ENCODE data around the gene MCOLN2.

Gene MCOLN2

GRCh38 chr1:84982395-84982794, 14.5 kb downstream of the MCOLN2 start:
- Histone ChIP-seq H3K9ac (ENCODE audit: low read length) (no peak overlapping the region), H3K4me3 (ENCODE audit: low read length) (no peak overlapping the region), H3K27me3 (replicated peaks; ENCODE audit: control insufficient read depth, insufficient read depth, low read length) (no peaks in the 10 kb centered on the region), H3K4me1 (ENCODE audit: control insufficient read depth, insufficient read depth, low read length) (no peaks in the 10 kb centered on the region), H3K9me3 (ENCODE audit: control insufficient read depth, low read length) (peaks cover 9% of the 10 kb centered on the region), H3K36me3 (ENCODE audit: control insufficient read depth, insufficient read depth, low read length, severe bottlenecking) (no peaks in the 10 kb centered on the region)
- DNase-seq (ENCODE audit: low read depth) = no peak

DNA sequence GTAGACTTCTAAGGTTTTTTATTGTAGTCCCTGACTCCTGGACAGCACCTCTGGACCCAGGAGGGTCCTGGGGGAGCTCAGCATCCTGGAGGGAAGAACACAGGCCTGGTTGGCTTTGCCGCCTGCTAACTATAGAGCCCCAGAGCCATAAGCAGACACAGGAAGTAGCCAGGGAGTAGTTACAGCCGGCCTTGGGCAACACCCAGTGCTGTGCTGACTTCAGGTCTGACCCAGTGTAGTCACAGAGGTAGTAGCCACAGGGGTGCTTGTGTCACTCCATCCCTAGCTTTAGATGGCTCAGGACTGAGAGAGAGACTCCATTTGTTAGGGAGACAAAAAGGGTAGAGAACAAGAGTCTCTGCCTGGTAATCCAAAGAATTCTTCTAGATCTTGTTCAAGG, 21.9 kb downstream of the MCOLN2 start:
- DNase-seq (ENCODE audit: low read depth) = no peak
- Histone ChIP-seq H3K27me3 (replicated peaks; ENCODE audit: control insufficient read depth, insufficient read depth, low read length) (no peaks in the 10 kb centered on the region), H3K4me3 (ENCODE audit: low read length) (no peak overlapping the region), H3K9me3 (ENCODE audit: control insufficient read depth, low read length) (peaks cover 9% of the 10 kb centered on the region), H3K9ac (ENCODE audit: low read length) (no peak overlapping the region), H3K4me1 (ENCODE audit: control insufficient read depth, insufficient read depth, low read length) (peaks cover 4% of the 10 kb centered on the region), H3K36me3 (ENCODE audit: control insufficient read depth, insufficient read depth, low read length, severe bottlenecking) (no peaks in the 10 kb centered on the region)

- H3K4me1 ChIP-seq (ENCODE audit: control insufficient read depth, insufficient read depth, low read length) = peaks cover 4% of the 10 kb centered on the region
- H3K27me3 ChIP-seq (replicated peaks; ENCODE audit: control insufficient read depth, insufficient read depth, low read length) = no peaks in the 10 kb centered on the region
- no peak overlapping the region for H3K9ac ChIP-seq (ENCODE audit: low read length)
- no peak overlapping the region for H3K4me3 ChIP-seq (ENCODE audit: low read length)
- peak; percentile 58 for DNase-seq (ENCODE audit: low read depth)
- H3K36me3 ChIP-seq (ENCODE audit: control insufficient read depth, insufficient read depth, low read length, severe bottlenecking) = no peaks in the 10 kb centered on the region
- H3K9me3 ChIP-seq (ENCODE audit: control insufficient read depth, low read length) = no peaks in the 10 kb centered on the region
These were observed 23.2 kb downstream of the MCOLN2 start for GRCh38 chr1:84973498-84974334.

DNA sequence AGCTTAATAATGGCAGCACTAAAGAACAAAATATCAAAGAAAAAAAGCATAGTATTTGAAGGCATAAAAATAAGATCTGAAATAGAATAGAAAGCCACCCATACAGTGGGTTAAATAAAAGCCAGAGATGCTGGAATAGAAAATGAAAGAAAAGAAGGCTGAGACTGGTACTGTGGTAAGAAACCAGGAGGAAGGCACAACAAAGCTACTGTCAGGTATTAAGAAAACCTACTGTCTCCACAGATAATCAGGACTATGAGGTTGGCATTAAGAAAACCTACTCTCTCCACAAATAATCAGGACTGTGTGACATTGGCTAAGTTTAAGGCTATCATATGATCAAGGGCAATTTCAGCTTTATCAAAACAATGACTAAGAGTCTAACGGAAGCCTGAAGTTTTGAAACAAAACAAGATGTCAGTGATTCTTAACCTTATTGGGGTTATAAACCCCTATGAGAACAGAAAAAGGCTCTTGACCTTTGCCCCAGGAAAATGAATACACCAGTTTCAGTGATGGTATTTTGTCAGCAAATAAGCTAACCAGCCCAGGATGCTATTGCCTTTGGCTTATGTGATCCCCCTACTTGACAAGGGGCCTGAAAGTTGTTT, 24.4 kb downstream of the MCOLN2 start:
- DNase-seq (ENCODE audit: low read depth) = peak; percentile 29
- no peaks in the 10 kb centered on the region for H3K36me3 ChIP-seq (ENCODE audit: control insufficient read depth, insufficient read depth, low read length, severe bottlenecking)

GRCh38 chr1:84971957-84972356, 25.0 kb downstream of the MCOLN2 start:
- H3K36me3 ChIP-seq (ENCODE audit: control insufficient read depth, insufficient read depth, low read length, severe bottlenecking) = no peaks in the 10 kb centered on the region
- H3K27me3 ChIP-seq (replicated peaks; ENCODE audit: control insufficient read depth, insufficient read depth, low read length) = no peaks in the 10 kb centered on the region
- H3K9ac ChIP-seq (ENCODE audit: low read length) = no peak overlapping the region
- H3K4me1 ChIP-seq (ENCODE audit: control insufficient read depth, insufficient read depth, low read length) = peaks cover 4% of the 10 kb centered on the region
- DNase-seq (ENCODE audit: low read depth) = no peak
- no peaks in the 10 kb centered on the region for H3K9me3 ChIP-seq (ENCODE audit: control insufficient read depth, low read length)
- H3K4me3 ChIP-seq (ENCODE audit: low read length) = no peak overlapping the region

More for the DNA sequence above, 24.4 kb downstream of the MCOLN2 start:
- H3K9ac ChIP-seq (ENCODE audit: low read length) = no peak overlapping the region
- no peaks in the 10 kb centered on the region for H3K9me3 ChIP-seq (ENCODE audit: control insufficient read depth, low read length)
- no peak overlapping the region for H3K4me3 ChIP-seq (ENCODE audit: low read length)
- peaks cover 4% of the 10 kb centered on the region for H3K4me1 ChIP-seq (ENCODE audit: control insufficient read depth, insufficient read depth, low read length)
- no peaks in the 10 kb centered on the region for H3K27me3 ChIP-seq (replicated peaks; ENCODE audit: control insufficient read depth, insufficient read depth, low read length)

DNA sequence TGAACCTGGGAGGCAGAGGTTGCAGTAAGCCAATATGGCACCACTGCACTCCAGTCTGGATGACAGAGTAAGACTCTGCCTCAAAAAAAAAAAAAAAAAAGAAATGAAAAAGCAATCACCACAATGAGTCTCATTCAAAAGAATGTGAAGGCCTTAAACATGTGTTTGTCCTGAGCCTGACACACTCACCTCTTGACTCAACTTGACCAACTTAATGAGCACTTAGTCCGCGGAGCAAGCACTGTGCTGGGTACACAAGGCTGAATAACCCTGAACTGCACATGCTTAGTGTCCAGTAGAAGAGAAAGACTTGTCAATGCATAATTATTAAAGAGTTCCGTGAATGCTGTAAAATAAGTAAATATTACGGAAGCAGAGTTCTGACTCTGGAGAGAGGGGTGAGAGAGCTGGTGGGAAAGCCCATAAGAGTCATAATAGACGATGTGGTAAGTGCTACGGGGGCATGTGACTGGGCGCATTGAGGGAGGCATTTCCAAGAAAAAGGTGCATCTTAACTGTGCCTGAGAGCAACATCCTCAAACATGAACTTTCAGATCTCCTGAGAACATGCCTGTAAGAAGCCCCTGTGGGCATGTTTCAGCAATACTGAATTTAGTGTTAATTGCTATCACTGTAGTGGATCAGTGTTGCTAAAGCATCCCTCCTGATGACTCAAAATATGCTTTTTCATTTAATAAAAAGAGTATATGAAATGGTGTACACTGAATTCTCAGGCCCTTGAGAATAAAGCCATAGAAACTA, 27.2 kb downstream of the MCOLN2 start:
- no peak for DNase-seq (ENCODE audit: low read depth)
- Histone ChIP-seq H3K27me3 (replicated peaks; ENCODE audit: control insufficient read depth, insufficient read depth, low read length) (no peaks in the 10 kb centered on the region), H3K4me3 (ENCODE audit: low read length) (no peak overlapping the region), H3K36me3 (ENCODE audit: control insufficient read depth, insufficient read depth, low read length, severe bottlenecking) (no peaks in the 10 kb centered on the region), H3K9me3 (ENCODE audit: control insufficient read depth, low read length) (no peaks in the 10 kb centered on the region), H3K9ac (ENCODE audit: low read length) (no peak overlapping the region), H3K4me1 (ENCODE audit: control insufficient read depth, insufficient read depth, low read length) (peaks cover 4% of the 10 kb centered on the region)

GRCh38 chr1:84968865-84969264, 28.0 kb downstream of the MCOLN2 start:
- H3K9me3 ChIP-seq (ENCODE audit: control insufficient read depth, low read length) = no peaks in the 10 kb centered on the region
- no peak overlapping the region for H3K4me3 ChIP-seq (ENCODE audit: low read length)
- no peaks in the 10 kb centered on the region for H3K27me3 ChIP-seq (replicated peaks; ENCODE audit: control insufficient read depth, insufficient read depth, low read length)
- no peak for DNase-seq (ENCODE audit: low read depth)
- H3K4me1 ChIP-seq (ENCODE audit: control insufficient read depth, insufficient read depth, low read length) = peaks cover 4% of the 10 kb centered on the region
- H3K9ac ChIP-seq (ENCODE audit: low read length) = no peak overlapping the region
- no peaks in the 10 kb centered on the region for H3K36me3 ChIP-seq (ENCODE audit: control insufficient read depth, insufficient read depth, low read length, severe bottlenecking)

- no peaks in the 10 kb centered on the region for H3K27me3 ChIP-seq (replicated peaks; ENCODE audit: control insufficient read depth, insufficient read depth, low read length)
- peaks cover 4% of the 10 kb centered on the region for H3K4me1 ChIP-seq (ENCODE audit: control insufficient read depth, insufficient read depth, low read length)
- no peak for DNase-seq (ENCODE audit: low read depth)
- no peak overlapping the region for H3K4me3 ChIP-seq (ENCODE audit: low read length)
- no peaks in the 10 kb centered on the region for H3K9me3 ChIP-seq (ENCODE audit: control insufficient read depth, low read length)
- no peak overlapping the region for H3K9ac ChIP-seq (ENCODE audit: low read length)
- H3K36me3 ChIP-seq (ENCODE audit: control insufficient read depth, insufficient read depth, low read length, severe bottlenecking) = no peaks in the 10 kb centered on the region
These were observed 28.8 kb downstream of the MCOLN2 start for GRCh38 chr1:84968101-84968500.

GRCh38 chr1:84967666-84968065, 29.2 kb downstream of the MCOLN2 start:
- H3K36me3 ChIP-seq (ENCODE audit: control insufficient read depth, insufficient read depth, low read length, severe bottlenecking) = no peaks in the 10 kb centered on the region
- H3K4me1 ChIP-seq (ENCODE audit: control insufficient read depth, insufficient read depth, low read length) = peaks cover 3% of the 10 kb centered on the region
- no peak overlapping the region for H3K4me3 ChIP-seq (ENCODE audit: low read length)
- H3K9me3 ChIP-seq (ENCODE audit: control insufficient read depth, low read length) = no peaks in the 10 kb centered on the region
- DNase-seq (ENCODE audit: low read depth) = no peak
- H3K9ac ChIP-seq (ENCODE audit: low read length) = no peak overlapping the region
- H3K27me3 ChIP-seq (replicated peaks; ENCODE audit: control insufficient read depth, insufficient read depth, low read length) = no peaks in the 10 kb centered on the region

DNA sequence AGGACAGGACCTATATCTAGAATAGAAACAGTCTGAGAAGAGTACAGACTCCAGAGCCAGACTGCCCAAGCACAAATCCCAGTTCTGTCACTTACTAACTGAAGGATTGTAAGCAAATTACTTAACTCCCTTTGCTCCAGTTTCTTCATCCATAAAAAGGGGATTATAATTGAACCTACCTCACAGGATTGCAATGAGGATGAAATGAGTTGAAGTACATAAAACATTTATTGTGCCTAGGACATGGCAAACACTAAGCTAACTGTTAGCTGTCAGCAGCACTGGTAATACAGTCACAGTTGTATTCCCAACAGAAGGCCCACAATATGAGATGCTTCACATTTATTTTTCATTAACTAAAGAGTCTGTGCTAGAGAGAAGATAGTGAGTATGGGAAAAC, 33.9 kb downstream of the MCOLN2 start:
- H3K4me1 ChIP-seq (ENCODE audit: control insufficient read depth, insufficient read depth, low read length) = peaks cover 17% of the 10 kb centered on the region
- no peak overlapping the region for H3K4me3 ChIP-seq (ENCODE audit: low read length)
- no peaks in the 10 kb centered on the region for H3K27me3 ChIP-seq (replicated peaks; ENCODE audit: control insufficient read depth, insufficient read depth, low read length)
- H3K36me3 ChIP-seq (ENCODE audit: control insufficient read depth, insufficient read depth, low read length, severe bottlenecking) = no peaks in the 10 kb centered on the region
- DNase-seq (ENCODE audit: low read depth) = no peak
- H3K9ac ChIP-seq (ENCODE audit: low read length) = no peak overlapping the region
- no peaks in the 10 kb centered on the region for H3K9me3 ChIP-seq (ENCODE audit: control insufficient read depth, low read length)

GRCh38 chr1:84961316-84961715, 35.6 kb downstream of the MCOLN2 start:
- Histone ChIP-seq H3K9me3 (ENCODE audit: control insufficient read depth, low read length) (no peaks in the 10 kb centered on the region), H3K9ac (ENCODE audit: low read length) (no peak overlapping the region), H3K4me3 (ENCODE audit: low read length) (no peak overlapping the region), H3K4me1 (ENCODE audit: control insufficient read depth, insufficient read depth, low read length) (peaks cover 17% of the 10 kb centered on the region), H3K36me3 (ENCODE audit: control insufficient read depth, insufficient read depth, low read length, severe bottlenecking) (no peaks in the 10 kb centered on the region), H3K27me3 (replicated peaks; ENCODE audit: control insufficient read depth, insufficient read depth, low read length) (no peaks in the 10 kb centered on the region)
- DNase-seq (ENCODE audit: low read depth) = no peak
